Measurements from ENCODE around the gene JAG1. TPM values are rescaled to one million over a fixed set of nuclear protein-coding genes. Genes with fewer than 3 reads are reported as not detected.

The JAG1 gene
- total and polyA plus RNA-seq, 9 of the 15 experiments (the other 6 are each of a cell fraction or from before 2014, with no cell fraction given) = 0.04 to 0.40 (median 0.07) TPM

DNA sequence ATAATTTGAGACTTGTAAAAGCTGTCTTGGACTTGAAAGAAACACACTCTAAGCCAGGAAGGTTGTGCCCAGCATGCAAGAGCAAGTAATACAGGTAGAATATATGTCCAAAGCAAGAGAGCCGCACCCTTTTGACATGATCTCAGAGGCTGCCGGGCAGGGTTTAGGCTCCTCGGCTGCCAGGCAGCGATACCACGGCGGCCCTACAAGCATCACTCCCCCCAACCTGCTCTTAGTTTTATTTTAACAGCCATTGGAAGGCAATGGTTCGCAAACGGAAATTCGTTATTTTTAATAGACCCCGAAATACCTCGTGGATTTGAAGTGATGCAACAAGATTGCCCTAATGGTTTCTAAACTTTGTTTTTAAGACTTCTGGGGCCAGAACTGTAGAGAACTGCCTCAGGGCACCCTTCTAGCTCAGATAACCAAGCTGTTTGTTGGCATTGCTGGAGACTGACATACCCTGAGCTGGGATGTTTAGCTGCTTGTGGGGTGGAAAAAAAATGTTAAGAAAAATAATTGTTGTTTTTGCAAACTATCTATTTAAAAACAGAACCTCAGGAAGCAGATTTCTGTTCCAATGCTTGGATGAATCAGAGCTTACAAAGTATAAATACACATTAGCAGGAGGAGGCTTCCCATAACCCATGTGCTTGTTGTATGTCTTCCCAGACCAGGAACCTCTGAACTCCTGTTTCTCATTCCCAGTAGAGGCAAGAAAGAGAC, 39.0 kb downstream of the JAG1 start:
- H3K4me1 ChIP-seq (replicated peaks in 1 of 2; ENCODE audit: control insufficient read depth in 2 of 2, insufficient read depth in 2 of 2, low read length in 2 of 2) = no peaks in the 10 kb centered on the region
- no TSS peak for BruUV-seq (replicated peaks)
- no peak overlapping the region for H3K4me2 ChIP-seq (ENCODE audit: insufficient read depth, low read length)
- no peak overlapping the region for H3K27ac ChIP-seq (ENCODE audit: extremely low read depth, low read depth, low read length)
- H3K36me3 ChIP-seq (ENCODE audit: control insufficient read depth, insufficient read depth, low read length) = no peaks in the 10 kb centered on the region
- no peaks in the 10 kb centered on the region for H3K9me3 ChIP-seq (replicated peaks; ENCODE audit: control insufficient read depth, insufficient read depth, low read depth, low read length)
- DNase-seq (ENCODE audit: extremely low read depth in 1 of 4, low spot score in 3 of 4) (no peak), FAIRE-seq (no peak), ATAC-seq (no peak)
- intact Hi-C loops (cut with micrococcal nuclease) (no loop called here), in situ Hi-C loops (cut with MboI) (no loop called here)
- H2AFZ ChIP-seq (ENCODE audit: low read depth, low read length) = no peak overlapping the region
- POLR2A ChIA-PET = interaction anchor here (1.2 to 1.3 kb wide), 2 partner anchors 12 to 14 kb away, joined by 3 read pairs; no protein-coding TSS in a partner anchor
- no peaks in the 10 kb centered on the region for H3K9me1 ChIP-seq (ENCODE audit: control insufficient read depth, insufficient read depth, low read length)
- no peak overlapping the region for H3K4me3 ChIP-seq
- no peaks in the 10 kb centered on the region for H3K79me2 ChIP-seq (ENCODE audit: control insufficient read depth, insufficient read depth, low read length)
- H3K9ac ChIP-seq (ENCODE audit: insufficient read depth in 1 of 2, low read depth in 2 of 2, low read length in 2 of 2) = no peak overlapping the region
- WGBS (ENCODE audit: insufficient coverage, low coverage, missing lambda C conversion rate) = 13% methylated on average over 9 of the region's 11 CpGs
- H3K27me3 ChIP-seq (ENCODE audit: control insufficient read depth in 2 of 2, insufficient read depth in 2 of 2, low read length in 2 of 2) = peaks cover 7 to 16% of the 10 kb centered on the region in 2 experiments; a peak in 4 of 5 replicates
- TF ChIP-seq, protein P1, sequence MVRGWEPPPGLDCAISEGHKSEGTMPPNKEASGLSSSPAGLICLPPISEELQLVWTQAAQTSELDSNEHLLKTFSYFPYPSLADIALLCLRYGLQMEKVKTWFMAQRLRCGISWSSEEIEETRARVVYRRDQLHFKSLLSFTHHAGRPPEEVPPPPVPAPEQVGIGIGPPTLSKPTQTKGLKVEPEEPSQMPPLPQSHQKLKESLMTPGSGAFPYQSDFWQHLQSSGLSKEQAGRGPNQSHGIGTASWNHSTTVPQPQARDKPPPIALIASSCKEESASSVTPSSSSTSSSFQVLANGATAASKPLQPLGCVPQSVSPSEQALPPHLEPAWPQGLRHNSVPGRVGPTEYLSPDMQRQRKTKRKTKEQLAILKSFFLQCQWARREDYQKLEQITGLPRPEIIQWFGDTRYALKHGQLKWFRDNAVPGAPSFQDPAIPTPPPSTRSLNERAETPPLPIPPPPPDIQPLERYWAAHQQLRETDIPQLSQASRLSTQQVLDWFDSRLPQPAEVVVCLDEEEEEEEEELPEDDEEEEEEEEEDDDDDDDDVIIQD (CRISPR knock-in tag; IDR thresholded peaks at IDR 0.05) = no peak
- TF ChIP-seq NRF1 (conservative IDR thresholded peaks at IDR 0.05 in 1 of 2, IDR thresholded peaks at IDR 0.05 in 1 of 2) = no peak
- TF ChIP-seq ZKSCAN3 (CRISPR knock-in tag; IDR thresholded peaks at IDR 0.05) = no peak
- TF ChIP-seq, protein P2, sequence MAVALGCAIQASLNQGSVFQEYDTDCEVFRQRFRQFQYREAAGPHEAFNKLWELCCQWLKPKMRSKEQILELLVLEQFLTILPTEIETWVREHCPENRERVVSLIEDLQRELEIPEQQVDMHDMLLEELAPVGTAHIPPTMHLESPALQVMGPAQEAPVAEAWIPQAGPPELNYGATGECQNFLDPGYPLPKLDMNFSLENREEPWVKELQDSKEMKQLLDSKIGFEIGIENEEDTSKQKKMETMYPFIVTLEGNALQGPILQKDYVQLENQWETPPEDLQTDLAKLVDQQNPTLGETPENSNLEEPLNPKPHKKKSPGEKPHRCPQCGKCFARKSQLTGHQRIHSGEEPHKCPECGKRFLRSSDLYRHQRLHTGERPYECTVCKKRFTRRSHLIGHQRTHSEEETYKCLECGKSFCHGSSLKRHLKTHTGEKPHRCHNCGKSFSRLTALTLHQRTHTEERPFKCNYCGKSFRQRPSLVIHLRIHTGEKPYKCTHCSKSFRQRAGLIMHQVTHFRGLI (CRISPR knock-in tag; IDR thresholded peaks at IDR 0.05) = no peak
- CTCF ChIA-PET (ENCODE audit: low intra/inter-chr PET ratio) = no interaction called here
- H4K20me1 ChIP-seq (replicated peaks; ENCODE audit: control insufficient read depth, insufficient read depth, low read length) = no peaks in the 10 kb centered on the region

Data from K562 (cell line).